ENCODE results near the gene ULK4.
"Not testable (repeated sequence)": the region's sequence is repeated elsewhere in the genome, so short reads cannot be mapped to it uniquely, and the experiment has no call there.

The ULK4 gene

GRCh38 chr3:41746215-41746614 lies 215.7 kb downstream of the ULK4 start:
- no peak for DNase-seq

- DNase-seq = no peak
Observed at GRCh38 chr3:41742121-41742520, 219.8 kb downstream of the ULK4 start.

GRCh38 chr3:41740374-41740886 lies 221.5 kb downstream of the ULK4 start:
- DNase-seq = no peak

- DNase-seq = no peak
Observed at GRCh38 chr3:41726891-41727290, 235.0 kb downstream of the ULK4 start.

GRCh38 chr3:41717641-41718040 lies 244.3 kb downstream of the ULK4 start:
- no peak for DNase-seq

GRCh38 chr3:41716471-41716870 lies 245.4 kb downstream of the ULK4 start:
- no peak for DNase-seq

GRCh38 chr3:41715376-41715775 lies 246.5 kb downstream of the ULK4 start:
- no peak for DNase-seq

GRCh38 chr3:41711651-41712050 lies 250.3 kb downstream of the ULK4 start:
- no peak for DNase-seq

GRCh38 chr3:41710646-41711388 lies 251.1 kb downstream of the ULK4 start:
- DNase-seq = no peak

- not testable (repeated sequence) for DNase-seq
Observed at GRCh38 chr3:41709213-41709612, 252.7 kb downstream of the ULK4 start.

- no peak for DNase-seq
Observed at GRCh38 chr3:41708176-41708575, 253.7 kb downstream of the ULK4 start.

- DNase-seq = no peak
Observed at GRCh38 chr3:41705893-41706292, 256.0 kb downstream of the ULK4 start.

GRCh38 chr3:41701191-41701698 lies 260.7 kb downstream of the ULK4 start:
- no peak for DNase-seq

GRCh38 chr3:41700155-41700554 lies 261.7 kb downstream of the ULK4 start:
- DNase-seq = no peak

- no peak for DNase-seq
Observed at GRCh38 chr3:41698898-41699297, 263.0 kb downstream of the ULK4 start.

GRCh38 chr3:41697702-41698101 lies 264.2 kb downstream of the ULK4 start:
- no peak for DNase-seq

- not testable (repeated sequence) for DNase-seq
Observed at GRCh38 chr3:41695806-41696205, 266.1 kb downstream of the ULK4 start.

- DNase-seq = no peak
Observed at GRCh38 chr3:41693799-41694198, 268.1 kb downstream of the ULK4 start.

GRCh38 chr3:41690766-41691563 lies 270.9 kb downstream of the ULK4 start:
- no peak for DNase-seq

- DNase-seq = no peak
Observed at GRCh38 chr3:41688595-41689380, 273.1 kb downstream of the ULK4 start.

GRCh38 chr3:41684797-41685735 lies 276.8 kb downstream of the ULK4 start:
- DNase-seq = no peak
